ENCODE measurements around the gene MYOG. TPM values are rescaled to one million over a fixed set of nuclear protein-coding genes. Genes with fewer than 3 reads are reported as not detected.

Gene MYOG
- total and polyA plus RNA-seq, 11 donors, result not detected

GRCh38 chr1:203033287-203033686 lies 52.5 kb downstream of the MYOG start:
- Histone ChIP-seq H3K27me3 (no peaks in the 10 kb centered on the region), H3K36me3 (no peaks in the 10 kb centered on the region), H3K9me3 (no peaks in the 10 kb centered on the region), H3K4me3 (no peak overlapping the region), H3K27ac (no peak overlapping the region), H3K4me1 (peaks cover 0 to 54% (median 27%) of the 10 kb centered on the region in 12 donors)
- TF ChIP-seq POLR2A (IDR thresholded peaks at IDR 0.05), result no peak
- TF ChIP-seq, protein P1, sequence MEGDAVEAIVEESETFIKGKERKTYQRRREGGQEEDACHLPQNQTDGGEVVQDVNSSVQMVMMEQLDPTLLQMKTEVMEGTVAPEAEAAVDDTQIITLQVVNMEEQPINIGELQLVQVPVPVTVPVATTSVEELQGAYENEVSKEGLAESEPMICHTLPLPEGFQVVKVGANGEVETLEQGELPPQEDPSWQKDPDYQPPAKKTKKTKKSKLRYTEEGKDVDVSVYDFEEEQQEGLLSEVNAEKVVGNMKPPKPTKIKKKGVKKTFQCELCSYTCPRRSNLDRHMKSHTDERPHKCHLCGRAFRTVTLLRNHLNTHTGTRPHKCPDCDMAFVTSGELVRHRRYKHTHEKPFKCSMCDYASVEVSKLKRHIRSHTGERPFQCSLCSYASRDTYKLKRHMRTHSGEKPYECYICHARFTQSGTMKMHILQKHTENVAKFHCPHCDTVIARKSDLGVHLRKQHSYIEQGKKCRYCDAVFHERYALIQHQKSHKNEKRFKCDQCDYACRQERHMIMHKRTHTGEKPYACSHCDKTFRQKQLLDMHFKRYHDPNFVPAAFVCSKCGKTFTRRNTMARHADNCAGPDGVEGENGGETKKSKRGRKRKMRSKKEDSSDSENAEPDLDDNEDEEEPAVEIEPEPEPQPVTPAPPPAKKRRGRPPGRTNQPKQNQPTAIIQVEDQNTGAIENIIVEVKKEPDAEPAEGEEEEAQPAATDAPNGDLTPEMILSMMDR (IDR thresholded peaks at IDR 0.05), result no peak
- 88 to 95% (median 89%) methylated on average over 2 of the region's 2 CpGs for WGBS, 4 donors
- ATAC-seq, result no peak
- no peak for DNase-seq
- intact Hi-C loops (cut with DNase I), result loop anchor here in 2 of 10 donors (10.0 kb wide), 2 partner anchors 302 to 312 kb away; no protein-coding TSS in a partner anchor

Other genes with a start within 250 kb of the MYOG start
- gene RABIF, start 196.9 kb downstream of the MYOG start, total RNA-seq, result 1 to 10 TPM; 3.6 to 9.2 (median 5.3) TPM
- gene RABIF, start 196.9 kb downstream of the MYOG start, polyA plus RNA-seq, result 10 to 100 TPM in 1 of 2 donors, 1 to 10 TPM in 1; 3.8 to 12.1 TPM
- 10 to 100 TPM; 16.1 to 30.1 (median 21.5) TPM for gene KLHL12, start 158.8 kb downstream of the MYOG start, total RNA-seq
- 10 to 100 TPM; 10.4 to 17.2 TPM for gene KLHL12, start 158.8 kb downstream of the MYOG start, polyA plus RNA-seq
- gene ADIPOR1, start 127.7 kb downstream of the MYOG start, total RNA-seq, result 100 to 1,000 TPM in 5 of 9 donors, 10 to 100 TPM in 4; 91.4 to 155 (median 102) TPM
- gene ADIPOR1, start 127.7 kb downstream of the MYOG start, polyA plus RNA-seq, result 100 to 1,000 TPM in 1 of 2 donors, 10 to 100 TPM in 1; 57.4 to 154 TPM
- gene CYB5R1, start 118.8 kb downstream of the MYOG start, total RNA-seq, result 100 to 1,000 TPM; 146 to 274 (median 190) TPM
- 100 to 1,000 TPM; 128 to 286 TPM for gene CYB5R1, start 118.8 kb downstream of the MYOG start, polyA plus RNA-seq
- 10 to 100 TPM; 20.0 to 34.8 (median 29.9) TPM for gene TMEM183A, start 78.6 kb downstream of the MYOG start, total RNA-seq
- 10 to 100 TPM in 1 of 2 donors, 1 to 10 TPM in 1; 9.5 to 45.7 TPM for gene TMEM183A, start 78.6 kb downstream of the MYOG start, polyA plus RNA-seq
- 10 to 100 TPM; 15.4 to 50.3 (median 36.9) TPM for gene PPFIA4, start 59.5 kb downstream of the MYOG start, total RNA-seq
- gene PPFIA4, start 59.5 kb downstream of the MYOG start, polyA plus RNA-seq, result 10 to 100 TPM; 11.2 to 35.5 TPM
- gene ADORA1, start 41.7 kb upstream of the MYOG start, total RNA-seq, result 10 to 100 TPM in 3 of 9 donors, 1 to 10 TPM in 5, under 1 TPM in 1; 0.81 to 16.2 (median 9.5) TPM
- 10 to 100 TPM in 1 of 2 donors, 1 to 10 TPM in 1; 2.6 to 17.8 TPM for gene ADORA1, start 41.7 kb upstream of the MYOG start, polyA plus RNA-seq
- under 1 TPM in 1 of 9 donors, not detected in 8; 0.32 TPM for gene MYBPH, start 89.8 kb upstream of the MYOG start, total RNA-seq
- gene MYBPH, start 89.8 kb upstream of the MYOG start, polyA plus RNA-seq, result not detected
- 10 to 100 TPM in 2 of 9 donors, 1 to 10 TPM in 3, under 1 TPM in 3, not detected in 1; 0.27 to 27.1 (median 1.3) TPM for gene CHI3L1, start 100.7 kb upstream of the MYOG start, total RNA-seq
- 1 to 10 TPM in 1 of 2 donors, under 1 TPM in 1; 0.15 to 5.5 TPM for gene CHI3L1, start 100.7 kb upstream of the MYOG start, polyA plus RNA-seq
- 1 to 10 TPM in 1 of 9 donors, under 1 TPM in 4, not detected in 4; 0.05 to 1.7 (median 0.22) TPM for gene CHIT1, start 143.7 kb upstream of the MYOG start, total RNA-seq
- gene CHIT1, start 143.7 kb upstream of the MYOG start, polyA plus RNA-seq, result not detected
- 100 to 1,000 TPM in 1 of 9 donors, 10 to 100 TPM in 8; 28.0 to 174 (median 42.1) TPM for gene BTG2, start 219.5 kb upstream of the MYOG start, total RNA-seq
- gene BTG2, start 219.5 kb upstream of the MYOG start, polyA plus RNA-seq, result 10 to 100 TPM; 23.8 to 77.3 TPM

All from heart left ventricle (tissue), 16 donors.